GM12878 (cell line): ENCODE data around the gene RPL27A. TPM values are rescaled to one million over a fixed set of nuclear protein-coding genes. Genes with fewer than 3 reads are reported as not detected.

Source experiments
- ATAC-seq: fragments of 200-7000 bp; cut with Tn5 transposase; 3 replicates; pipeline ENCODE4 v1.9.1; 2020; ENCODE audit warnings: mild to moderate bottlenecking, moderate library complexity
- BruUV-seq: library from RNA; stranded (reverse); fragments of 400-500 nt; replicated peaks from 2 replicates; lab custom pipeline; 2021; lab: Mats Ljungman, UMichigan
- CTCF ChIA-PET: fragments of 300-600 bp; sonication (Branson Sonifier 250); formaldehyde crosslinking; extraction: SDS; loops from one replicate; lab custom pipeline; 2021; ENCODE audit warnings: inconsistent platforms; lab: Yijun Ruan, JAX
- POLR2A ChIA-PET: fragments of 350-600 bp; formaldehyde crosslinking; extraction: SDS; loops from one replicate; lab custom pipeline; 2021; ENCODE audit warnings: inconsistent platforms; lab: Charles Lee
- RAD21 ChIA-PET: fragments of 300-600 bp; sonication (Branson Sonifier 250); formaldehyde crosslinking; loops from one replicate; lab custom pipeline; 2023; ENCODE audit warnings: antibody characterized with exemption; ENCODE audit not compliant: unreplicated experiment; lab: Charles Lee
- SMC1A ChIA-PET: fragments of 300-600 bp; sonication (Branson Sonifier 250); formaldehyde crosslinking; loops from one replicate; lab custom pipeline; 2023; ENCODE audit not compliant: unreplicated experiment, uncharacterized antibody; lab: Charles Lee
- DNase-seq: peaks from one replicate; pipeline ENCODE4 v3.0.0-alpha.2; 2011; ENCODE audit warnings: low read depth, low spot score
- FAIRE-seq: peaks from 3 replicates; lab custom pipeline; 2011; peaks lifted over from hg19 to GRCh38; lab: Jason Lieb, UNC
- H2AFZ ChIP-seq: 2 replicates; pipeline ENCODE4 v1.6.0; 2011; ENCODE audit warnings: low read depth, low read length, control low read depth; ENCODE audit not compliant: control insufficient read depth
- H3K27ac ChIP-seq: 2 replicates; pipeline ENCODE4 v1.5.1; 2011; ENCODE audit warnings: control low read depth; ENCODE audit not compliant: control insufficient read depth, insufficient read depth
- H3K27me3 ChIP-seq, 2 experiments: replicated peaks in 1 of 2; 2 replicates each; pipeline versions ENCODE4 v1.6.0 to v1.6.1; 2011; ENCODE audit warnings: low read length in 1 of 2; ENCODE audit not compliant: control insufficient read depth in 2 of 2, insufficient read depth in 2 of 2
- H3K36me3 ChIP-seq, 2 experiments: 2 replicates each; pipeline ENCODE4 v1.5.1; 2011; ENCODE audit warnings: low read length in 1 of 2; ENCODE audit not compliant: control insufficient read depth in 2 of 2, insufficient read depth in 2 of 2
- H3K4me1 ChIP-seq: 2 replicates; pipeline ENCODE4 v1.6.1; 2011; ENCODE audit warnings: mild to moderate bottlenecking, low read length, moderate library complexity, mixed read lengths; ENCODE audit not compliant: control insufficient read depth, insufficient read depth
- H3K4me2 ChIP-seq: 2 replicates; pipeline ENCODE4 v1.6.0; 2011; ENCODE audit warnings: control low read depth; ENCODE audit not compliant: control insufficient read depth, insufficient read depth
- H3K4me3 ChIP-seq: fragments of 200-600 bp; sonication (generic); 2 replicates; pipeline ENCODE4 v1.5.1; 2016
- H3K79me2 ChIP-seq: 2 replicates; pipeline ENCODE4 v1.6.0; 2011; ENCODE audit warnings: low read length; ENCODE audit not compliant: control insufficient read depth, insufficient read depth
- H3K9ac ChIP-seq: 2 replicates; pipeline ENCODE4 v1.8.0; 2011; ENCODE audit warnings: low read length, control low read depth, mixed read lengths; ENCODE audit not compliant: control insufficient read depth, insufficient read depth
- H3K9me3 ChIP-seq: replicated peaks from 3 replicates; pipeline ENCODE4 v1.5.1; 2011; ENCODE audit warnings: mild to moderate bottlenecking, low read length; ENCODE audit not compliant: control insufficient read depth, insufficient read depth
- H4K20me1 ChIP-seq: 2 replicates; pipeline ENCODE4 v1.6.0; 2011; ENCODE audit not compliant: control insufficient read depth, insufficient read depth
- ATF7 ChIP-seq: fragments of 450-650 bp; IDR thresholded peaks from 2 replicates; pipeline ENCODE4 v1.6.1; 2016; ENCODE audit warnings: low read depth, mild to moderate bottlenecking
- CTCF ChIP-seq, 3 experiments: IDR thresholded peaks in 2 of 3; conservative IDR thresholded peaks in 1 of 3; 2 replicates each; pipeline ENCODE4 v1.5.1; 2011; ENCODE audit warnings: low read depth in 3 of 3, low read length in 3 of 3, mild to moderate bottlenecking in 3 of 3, control low read depth in 2 of 3, moderate library complexity in 2 of 3, inconsistent platforms in 1 of 3, mixed read lengths in 1 of 3; ENCODE audit not compliant: control insufficient read depth in 2 of 3, insufficient read depth in 1 of 3; ENCODE audit errors: extremely low read depth in 1 of 3
- ETV6 ChIP-seq, 2 experiments: fragments of 450-650 bp in 1 of 2; IDR thresholded peaks in 1 of 2; conservative IDR thresholded peaks in 1 of 2; 2 replicates each; pipeline ENCODE4 v1.6.1; 2014; ENCODE audit warnings: antibody characterized with exemption in 1 of 2, borderline replicate concordance in 1 of 2, low read depth in 1 of 2, mild to moderate bottlenecking in 1 of 2, moderate library complexity in 1 of 2
- HCFC1 ChIP-seq: fragments of 150-350 bp; IDR thresholded peaks from 2 replicates; pipeline ENCODE4 v1.6.1; 2014; ENCODE audit warnings: low read length
- PAX8 ChIP-seq: fragments of 450-650 bp; IDR thresholded peaks from 2 replicates; pipeline ENCODE4 v1.6.1; 2017; ENCODE audit warnings: mild to moderate bottlenecking, moderate library complexity
- RCOR1 ChIP-seq: conservative IDR thresholded peaks from 2 replicates; pipeline ENCODE4 v1.6.1; 2012; ENCODE audit warnings: low read depth, low read length, improper control_type of control experiment
- RELA ChIP-seq: fragments of 450-650 bp; IDR thresholded peaks from 2 replicates; pipeline ENCODE4 v1.8.0; 2014; ENCODE audit warnings: borderline replicate concordance; ENCODE audit not compliant: partially characterized antibody
- SKIL ChIP-seq: fragments of 450-650 bp; IDR thresholded peaks from 2 replicates; pipeline ENCODE4 v1.6.1; 2017; ENCODE audit warnings: mild to moderate bottlenecking, low read depth, inconsistent platforms; ENCODE audit not compliant: poor library complexity, severe bottlenecking
- TAF1 ChIP-seq: IDR thresholded peaks from 2 replicates; pipeline ENCODE4 v1.6.1; 2011; ENCODE audit warnings: mild to moderate bottlenecking, low read depth, low read length, borderline replicate concordance
- TARDBP ChIP-seq: IDR thresholded peaks from 2 replicates; pipeline ENCODE4 v1.6.1; 2016; ENCODE audit warnings: borderline replicate concordance
- ZBTB33 ChIP-seq: fragments of 450-650 bp; IDR thresholded peaks from 2 replicates; pipeline ENCODE4 v1.6.1; 2017; ENCODE audit warnings: mild to moderate bottlenecking
- ZZZ3 ChIP-seq: IDR thresholded peaks from 2 replicates; pipeline ENCODE4 v1.6.1; 2011; ENCODE audit warnings: low read depth; ENCODE audit not compliant: control insufficient read depth, insufficient read length
- WGBS: methylation state at CpG from one replicate; pipeline ENCODE4 v1.1.6; 2016; ENCODE audit warnings: low lambda C conversion rate; ENCODE audit not compliant: insufficient replicate concordance, insufficient coverage; ENCODE audit errors: missing lambda C conversion rate; 5-methylcytosine and 5-hydroxymethylcytosine counted together
- in situ Hi-C: fragments of 300-500 bp; cut with MboI; formaldehyde crosslinking; loops from 9 replicates; pipeline ENCODE4 v1.14.3; 2018; ENCODE audit warnings: mixed read lengths
- intact Hi-C: fragments of 100-400 bp; cut with micrococcal nuclease; formaldehyde crosslinking; loops from one replicate; pipeline ENCODE4 v1.14.2; 2022; ENCODE audit not compliant: unreplicated experiment
- polyA plus RNA-seq, 11 experiments: library from polyadenylated mRNA; depleted of rRNA in 4 of 11; unstranded in 6 of 11; stranded (reverse) in 5 of 11; fragments of >200 nt; fragmentation: Nextera tagmentation in 4 of 11; fragmentation: Illumina TruSeq in 1 of 11; extraction: Ambion mirVana in 4 of 11; extraction: Trizol in 1 of 11; gene quantifications; 1 replicate in 1 of 11; 2 replicates in 10 of 11; pipeline versions ENCODE4 v1.2.1 to v1.2.3, GENCODE V29; 2011 to 2016; ENCODE audit warnings: inconsistent platforms in 2 of 11, missing spikeins in 2 of 11, low read depth in 1 of 11
- total RNA-seq, 4 experiments: library from RNA; depleted of rRNA in 3 of 4; stranded (reverse); fragments of >200 nt in 3 of 4; fragmentation: Illumina TruSeq in 1 of 4; extraction: Trizol in 1 of 4; gene quantifications; 2 replicates each; pipeline versions ENCODE4 v1.2.1 to v1.2.3, GENCODE V29; 2013 to 2021

The RPL27A gene
- total and polyA plus RNA-seq, 10 of the 15 experiments (the other 5 are each of a cell fraction or from before 2014, with no cell fraction given) = 978 to 4,776 (median 1,959) TPM

GRCh38 chr11:8724682-8725081 is 42.1 kb downstream of the RPL27A start:
- intact Hi-C loops = no loop called here
- ATAC-seq = no peak
- no peak overlapping the region for H2AFZ ChIP-seq
- no peaks in the 10 kb centered on the region for H3K4me1 ChIP-seq
- no peaks in the 10 kb centered on the region for H3K79me2 ChIP-seq
- DNase-seq = no peak
- no peak overlapping the region for H3K4me3 ChIP-seq
- ChIA-PET SMC1A (no interaction called here), POLR2A (no interaction called here), RAD21 (no interaction called here), CTCF (no interaction called here)
- TF ChIP-seq ZBTB33 (no peak), ZZZ3 (no peak), ATF7 (no peak), PAX8 (no peak)
- in situ Hi-C loops = no loop called here
- peaks cover 0 to 3% of the 10 kb centered on the region in 2 experiments; a peak in 1 of 4 replicates for H3K27me3 ChIP-seq
- no TSS peak for BruUV-seq
- H3K36me3 ChIP-seq = no peaks in the 10 kb centered on the region
- FAIRE-seq = no peak
- H3K9me3 ChIP-seq = no peaks in the 10 kb centered on the region
- H3K27ac ChIP-seq = no peak overlapping the region
- no peaks in the 10 kb centered on the region for H4K20me1 ChIP-seq
- H3K9ac ChIP-seq = no peak overlapping the region
- WGBS = 64% methylated on average over 7 of the region's 7 CpGs
- H3K4me2 ChIP-seq = no peak overlapping the region

GRCh38 chr11:8726395-8726794 is 43.8 kb downstream of the RPL27A start:
- 84% methylated on average over 4 of the region's 4 CpGs for WGBS
- Histone ChIP-seq H2AFZ (no peak overlapping the region), H3K9ac (no peak overlapping the region), H3K79me2 (no peaks in the 10 kb centered on the region), H3K4me3 (no peak overlapping the region), H3K9me3 (no peaks in the 10 kb centered on the region), H3K4me1 (no peaks in the 10 kb centered on the region), H3K27me3 (peaks cover 0 to 3% of the 10 kb centered on the region in 2 experiments; a peak in 1 of 4 replicates), H4K20me1 (no peaks in the 10 kb centered on the region), H3K27ac (no peak overlapping the region), H3K4me2 (no peak overlapping the region), H3K36me3 (no peaks in the 10 kb centered on the region)
- SMC1A ChIA-PET = interaction anchor here (0.6 to 0.9 kb wide), 2 partner anchors 68 to 215 kb away, joined by 3 to 4 read pairs; no protein-coding TSS in a partner anchor
- POLR2A ChIA-PET = no interaction called here
- in situ Hi-C loops = no loop called here
- intact Hi-C loops = no loop called here
- no peak for FAIRE-seq
- no peak for DNase-seq
- no peak for ATAC-seq
- RAD21 ChIA-PET = interaction anchor here (0.5 kb wide), 1 partner anchor 27 kb away, joined by 4 read pairs; no protein-coding TSS in a partner anchor
- CTCF ChIA-PET = no interaction called here
- BruUV-seq = no TSS peak
- TF ChIP-seq RELA = no peak
- no peak for TF ChIP-seq SKIL
- TF ChIP-seq TARDBP = no peak
- no peak for TF ChIP-seq HCFC1
- no peak for TF ChIP-seq RCOR1
- TF ChIP-seq CTCF (IDR thresholded peaks at IDR 0.05 in 2 of 3, conservative IDR thresholded peaks at IDR 0.05 in 1 of 3; ENCODE audit: control insufficient read depth in 2 of 3, extremely low read depth in 1 of 3, insufficient read depth in 1 of 3, low read depth in 3 of 3, low read length in 3 of 3) = no peak
- no peak for TF ChIP-seq ETV6 (conservative IDR thresholded peaks at IDR 0.05 in 1 of 2, IDR thresholded peaks at IDR 0.05 in 1 of 2; ENCODE audit: borderline replicate concordance in 1 of 2, low read depth in 1 of 2)
- no peak for TF ChIP-seq TAF1
